Measurements from ENCODE around the gene TMEM135. TPM values are rescaled to one million over a fixed set of nuclear protein-coding genes. Genes with fewer than 3 reads are reported as not detected.
A peak's percentile ranks its signal among the peaks of the same experiment; 100 is the strongest.

TMEM135 gene
- total RNA-seq, 1 experiment from 2014 or later = 70.3 TPM

GRCh38 chr11:87039371-87039770 is 1.6 kb downstream of the TMEM135 start:
- TF ChIP-seq CTCF (conservative IDR thresholded peaks at IDR 0.05; ENCODE audit: low read depth, low read length) (no peak), EZH2 (IDR thresholded peaks at IDR 0.05; ENCODE audit: borderline replicate concordance, low read depth, low read length, poor library complexity, severe bottlenecking) (no peak)
- no peaks in the 10 kb centered on the region for H3K27me3 ChIP-seq (replicated peaks; ENCODE audit: insufficient read depth, low read depth, low read length, poor library complexity)
- no peak for DNase-seq (ENCODE audit: low spot score)
- peak overlapping the region; percentile 16 for H3K27ac ChIP-seq (ENCODE audit: low read depth, low read length, poor library complexity, severe bottlenecking)
- no TSS peak for BruUV-seq (replicated peaks)
- peaks cover 25% of the 10 kb centered on the region for H3K4me1 ChIP-seq (ENCODE audit: insufficient read depth, low read length, poor library complexity, severe bottlenecking)
- ChIA-PET POLR2A (ENCODE audit: low non-redundant PET) (no interaction called here), CTCF (no interaction called here)
- H3K36me3 ChIP-seq (ENCODE audit: insufficient read depth, low read length, poor library complexity, severe bottlenecking) = peaks cover 19% of the 10 kb centered on the region
- intact Hi-C loops (cut with micrococcal nuclease; ENCODE audit: unreplicated experiment) = no loop called here
- no peaks in the 10 kb centered on the region for H3K9me3 ChIP-seq (ENCODE audit: low read depth, low read length, poor library complexity, severe bottlenecking)
- H3K4me3 ChIP-seq (ENCODE audit: low read depth, low read length, poor library complexity, severe bottlenecking) = peak overlapping the region; percentile 75

- intact Hi-C loops (cut with micrococcal nuclease; ENCODE audit: unreplicated experiment) = no loop called here
- Histone ChIP-seq H3K27me3 (replicated peaks; ENCODE audit: insufficient read depth, low read depth, low read length, poor library complexity) (no peaks in the 10 kb centered on the region), H3K4me3 (ENCODE audit: low read depth, low read length, poor library complexity, severe bottlenecking) (no peak overlapping the region), H3K36me3 (ENCODE audit: insufficient read depth, low read length, poor library complexity, severe bottlenecking) (peaks cover 28% of the 10 kb centered on the region), H3K4me1 (ENCODE audit: insufficient read depth, low read length, poor library complexity, severe bottlenecking) (peaks cover 3% of the 10 kb centered on the region), H3K9me3 (ENCODE audit: low read depth, low read length, poor library complexity, severe bottlenecking) (peaks cover 5% of the 10 kb centered on the region), H3K27ac (ENCODE audit: low read depth, low read length, poor library complexity, severe bottlenecking) (no peak overlapping the region)
- BruUV-seq (replicated peaks) = no TSS peak
- ChIA-PET CTCF (no interaction called here), POLR2A (ENCODE audit: low non-redundant PET) (no interaction called here)
- DNase-seq (ENCODE audit: low spot score) = no peak
- no peak for TF ChIP-seq EZH2 (IDR thresholded peaks at IDR 0.05; ENCODE audit: borderline replicate concordance, low read depth, low read length, poor library complexity, severe bottlenecking)
Observed at GRCh38 chr11:87043894-87044293, 6.2 kb downstream of the TMEM135 start.

- Histone ChIP-seq H3K4me1 (ENCODE audit: insufficient read depth, low read length, poor library complexity, severe bottlenecking) (no peaks in the 10 kb centered on the region), H3K27ac (ENCODE audit: low read depth, low read length, poor library complexity, severe bottlenecking) (no peak overlapping the region), H3K36me3 (ENCODE audit: insufficient read depth, low read length, poor library complexity, severe bottlenecking) (peaks cover 28% of the 10 kb centered on the region), H3K4me3 (ENCODE audit: low read depth, low read length, poor library complexity, severe bottlenecking) (no peak overlapping the region), H3K9me3 (ENCODE audit: low read depth, low read length, poor library complexity, severe bottlenecking) (peaks cover 5% of the 10 kb centered on the region), H3K27me3 (replicated peaks; ENCODE audit: insufficient read depth, low read depth, low read length, poor library complexity) (no peaks in the 10 kb centered on the region)
- POLR2A ChIA-PET (ENCODE audit: low non-redundant PET) = no interaction called here
- TF ChIP-seq CTCF (conservative IDR thresholded peaks at IDR 0.05; ENCODE audit: low read depth, low read length) = no peak
- no peak for TF ChIP-seq EZH2 (IDR thresholded peaks at IDR 0.05; ENCODE audit: borderline replicate concordance, low read depth, low read length, poor library complexity, severe bottlenecking)
- BruUV-seq (replicated peaks) = no TSS peak
- intact Hi-C loops (cut with micrococcal nuclease; ENCODE audit: unreplicated experiment) = no loop called here
- no peak for DNase-seq (ENCODE audit: low spot score)
- CTCF ChIA-PET = no interaction called here
Observed at GRCh38 chr11:87046824-87047223, 9.1 kb downstream of the TMEM135 start.

GRCh38 chr11:87056091-87056490 is 18.4 kb downstream of the TMEM135 start:
- no peaks in the 10 kb centered on the region for H3K36me3 ChIP-seq (ENCODE audit: insufficient read depth, low read length, poor library complexity, severe bottlenecking)
- ChIA-PET CTCF (no interaction called here), POLR2A (ENCODE audit: low non-redundant PET) (no interaction called here)
- TF ChIP-seq EZH2 (IDR thresholded peaks at IDR 0.05; ENCODE audit: borderline replicate concordance, low read depth, low read length, poor library complexity, severe bottlenecking) (no peak), CTCF (conservative IDR thresholded peaks at IDR 0.05; ENCODE audit: low read depth, low read length) (no peak)
- peaks cover 5% of the 10 kb centered on the region for H3K4me1 ChIP-seq (ENCODE audit: insufficient read depth, low read length, poor library complexity, severe bottlenecking)
- no peak for DNase-seq (ENCODE audit: low spot score)
- H3K9me3 ChIP-seq (ENCODE audit: low read depth, low read length, poor library complexity, severe bottlenecking) = no peaks in the 10 kb centered on the region
- no peaks in the 10 kb centered on the region for H3K27me3 ChIP-seq (replicated peaks; ENCODE audit: insufficient read depth, low read depth, low read length, poor library complexity)
- no peak overlapping the region for H3K4me3 ChIP-seq (ENCODE audit: low read depth, low read length, poor library complexity, severe bottlenecking)
- intact Hi-C loops (cut with micrococcal nuclease; ENCODE audit: unreplicated experiment) = no loop called here
- no TSS peak for BruUV-seq (replicated peaks)
- H3K27ac ChIP-seq (ENCODE audit: low read depth, low read length, poor library complexity, severe bottlenecking) = no peak overlapping the region
